Rectal smooth muscle tissue (tissue), 1 donor: Measurements from ENCODE around the gene TFF3.

Source experiments
- H3K27ac ChIP-seq: one replicate; pipeline ENCODE4 v1.7.0; 2013; ENCODE audit warnings: low read depth, low read length, inconsistent platforms
- H3K27me3 ChIP-seq: one replicate; pipeline ENCODE4 v1.7.0; 2013; ENCODE audit warnings: low read length; ENCODE audit not compliant: control insufficient read depth, insufficient read depth
- H3K36me3 ChIP-seq: one replicate; pipeline ENCODE4 v1.7.0; 2013; ENCODE audit warnings: low read length; ENCODE audit not compliant: control insufficient read depth, insufficient read depth
- H3K4me1 ChIP-seq: one replicate; pipeline ENCODE4 v1.7.0; 2013; ENCODE audit warnings: low read length; ENCODE audit not compliant: control insufficient read depth, insufficient read depth
- H3K4me3 ChIP-seq: one replicate; pipeline ENCODE4 v1.7.0; 2013; ENCODE audit warnings: low read length
- H3K9ac ChIP-seq: one replicate; pipeline ENCODE4 v1.7.0; 2013; ENCODE audit warnings: low read length

Gene TFF3

GRCh38 chr21:42304556-42305454, 10.4 kb downstream of the TFF3 start:
- Histone ChIP-seq H3K9ac (no peak overlapping the region), H3K27me3 (peaks cover under 1% of the 10 kb centered on the region), H3K4me1 (no peaks in the 10 kb centered on the region), H3K27ac (no peak overlapping the region), H3K36me3 (no peaks in the 10 kb centered on the region), H3K4me3 (no peak overlapping the region)

GRCh38 chr21:42303443-42303842, 11.8 kb downstream of the TFF3 start:
- Histone ChIP-seq H3K27ac (no peak overlapping the region), H3K4me3 (no peak overlapping the region), H3K9ac (no peak overlapping the region), H3K36me3 (no peaks in the 10 kb centered on the region), H3K4me1 (no peaks in the 10 kb centered on the region), H3K27me3 (no peaks in the 10 kb centered on the region)

- Histone ChIP-seq H3K27ac (no peak overlapping the region), H3K4me1 (no peaks in the 10 kb centered on the region), H3K4me3 (no peak overlapping the region)
Observed at GRCh38 chr21:42302794-42303193, 12.4 kb downstream of the TFF3 start.

GRCh38 chr21:42302076-42302650, 13.0 kb downstream of the TFF3 start:
- Histone ChIP-seq H3K4me1 (no peaks in the 10 kb centered on the region), H3K9ac (no peak overlapping the region), H3K36me3 (no peaks in the 10 kb centered on the region), H3K27me3 (no peaks in the 10 kb centered on the region), H3K27ac (no peak overlapping the region), H3K4me3 (no peak overlapping the region)

More at GRCh38 chr21:42302794-42303193, 12.4 kb downstream of the TFF3 start:
- Histone ChIP-seq H3K9ac (no peak overlapping the region), H3K36me3 (no peaks in the 10 kb centered on the region), H3K27me3 (no peaks in the 10 kb centered on the region)

GRCh38 chr21:42301371-42302075, 13.7 kb downstream of the TFF3 start:
- H3K4me1 ChIP-seq, result no peaks in the 10 kb centered on the region

GRCh38 chr21:42300956-42301355, 14.3 kb downstream of the TFF3 start:
- Histone ChIP-seq H3K4me1 (no peaks in the 10 kb centered on the region), H3K9ac (no peak overlapping the region), H3K36me3 (peaks cover 5% of the 10 kb centered on the region), H3K27ac (no peak overlapping the region), H3K4me3 (no peak overlapping the region), H3K27me3 (no peaks in the 10 kb centered on the region)

More at GRCh38 chr21:42301371-42302075, 13.7 kb downstream of the TFF3 start:
- Histone ChIP-seq H3K9ac (no peak overlapping the region), H3K36me3 (no peaks in the 10 kb centered on the region), H3K27ac (no peak overlapping the region), H3K27me3 (no peaks in the 10 kb centered on the region), H3K4me3 (no peak overlapping the region)

GRCh38 chr21:42300045-42300583, 15.1 kb downstream of the TFF3 start:
- Histone ChIP-seq H3K4me1 (no peaks in the 10 kb centered on the region), H3K9ac (no peak overlapping the region), H3K27ac (no peak overlapping the region), H3K4me3 (no peak overlapping the region), H3K27me3 (no peaks in the 10 kb centered on the region), H3K36me3 (peaks cover 6% of the 10 kb centered on the region)

- Histone ChIP-seq H3K4me3 (no peak overlapping the region), H3K27me3 (no peaks in the 10 kb centered on the region), H3K27ac (no peak overlapping the region), H3K36me3 (peaks cover 9% of the 10 kb centered on the region), H3K4me1 (no peaks in the 10 kb centered on the region), H3K9ac (no peak overlapping the region)
Observed at GRCh38 chr21:42299324-42300044, 15.7 kb downstream of the TFF3 start.

- Histone ChIP-seq H3K36me3 (peaks cover 16% of the 10 kb centered on the region), H3K9ac (no peak overlapping the region), H3K27me3 (no peaks in the 10 kb centered on the region), H3K4me3 (no peak overlapping the region), H3K27ac (no peak overlapping the region), H3K4me1 (no peaks in the 10 kb centered on the region)
Observed at GRCh38 chr21:42298657-42299056, 16.6 kb downstream of the TFF3 start.

- no peaks in the 10 kb centered on the region for H3K27me3 ChIP-seq
- peaks cover 19% of the 10 kb centered on the region for H3K36me3 ChIP-seq
- no peak overlapping the region for H3K9ac ChIP-seq
- no peak overlapping the region for H3K27ac ChIP-seq
- no peak overlapping the region for H3K4me3 ChIP-seq
- no peaks in the 10 kb centered on the region for H3K4me1 ChIP-seq
Observed at GRCh38 chr21:42298237-42298636, 17.0 kb downstream of the TFF3 start.

- H3K4me1 ChIP-seq, result no peaks in the 10 kb centered on the region
- H3K9ac ChIP-seq, result no peak overlapping the region
- no peak overlapping the region for H3K27ac ChIP-seq
Observed at GRCh38 chr21:42297377-42297776, 17.8 kb downstream of the TFF3 start.

GRCh38 chr21:42296501-42296900, 18.7 kb downstream of the TFF3 start:
- H3K36me3 ChIP-seq, result peaks cover 29% of the 10 kb centered on the region

More at GRCh38 chr21:42297377-42297776, 17.8 kb downstream of the TFF3 start:
- Histone ChIP-seq H3K36me3 (peaks cover 25% of the 10 kb centered on the region), H3K27me3 (no peaks in the 10 kb centered on the region), H3K4me3 (no peak overlapping the region)

More at GRCh38 chr21:42296501-42296900, 18.7 kb downstream of the TFF3 start:
- H3K9ac ChIP-seq, result no peak overlapping the region
- no peak overlapping the region for H3K4me3 ChIP-seq
- H3K27ac ChIP-seq, result no peak overlapping the region
- no peaks in the 10 kb centered on the region for H3K4me1 ChIP-seq
- H3K27me3 ChIP-seq, result no peaks in the 10 kb centered on the region
